Measurements from ENCODE around the gene CATSPERD. TPM values are rescaled to one million over a fixed set of nuclear protein-coding genes. Genes with fewer than 3 reads are reported as not detected.

The CATSPERD gene
- total RNA-seq (2013): not detected
- not detected for polyA plus RNA-seq
- polyA minus RNA-seq: under 0.01 TPM in 1 of 2 replicates, not detected in the other
- total RNA-seq: 0 to 2.4 (median 0.17) reads per million in 11 experiments

GRCh38 chr19:5719961-5720790 is at the start of gene CATSPERD, which contains the start of gene LONP1:
CATSPERD (plus strand) TSS chr19:5720637; CDS start chr19:5720738, 101 bp downstream.
LONP1 (minus strand) TSS chr19:5720146; CDS start chr19:5720132, 14 bp downstream.
- intact Hi-C loops (cut with micrococcal nuclease): loop anchor here (2.0 to 5.0 kb wide), 4 partner anchors 29 to 97 kb away; partner anchors contain the start of genes DUS3L (in 2 of the 2), RPL36 (in 2 of the 2), SAFB (in 1 of the 2) and SAFB2 (in 1 of the 2)
- TF ChIP-seq CTCF (IDR thresholded peaks at IDR 0.05): peak; percentile 87
- Mint-ChIP-seq H3K27ac (peak within 1 kb of the TSS; percentile 90 to 95 (median 94)), H3K4me1 (peaks cover 26% of the 10 kb centered on the region), H3K27me3 (ENCODE audit: low read depth in 3 of 3) (peaks cover 0 to 8% (median 2%) of the 10 kb centered on the region in 3 donors), H3K36me3 (peaks cover 7 to 14% of the 10 kb centered on the region in 2 donors), H3K9me3 (peaks cover 0 to 3% (median 0%) of the 10 kb centered on the region in 7 donors), H3K4me3 (peak within 1 kb of the TSS; percentile 81 to 90)
- DNase-seq: peak; percentile 99 to 100 (median 100)
- H3K9ac ChIP-seq (ENCODE audit: insufficient read depth, low read length, poor library complexity, severe bottlenecking): peak within 1 kb of the TSS; percentile 94
- peak within 1 kb of the TSS; percentile 87 for H2AFZ ChIP-seq (ENCODE audit: insufficient read depth, low read depth, low read length, poor library complexity, severe bottlenecking)
- H3K27ac ChIP-seq (ENCODE audit: low read depth in 1 of 2, low read length in 2 of 2): peak within 1 kb of the TSS; percentile 89 to 91
- H3K4me2 ChIP-seq (replicated peaks; ENCODE audit: extremely low read depth, low read length, poor library complexity, severe bottlenecking): peak within 1 kb of the TSS; percentile 89
- no peaks in the 10 kb centered on the region for H3K27me3 ChIP-seq (ENCODE audit: control insufficient read depth in 2 of 2, insufficient read depth in 2 of 2, low read length in 2 of 2)
- peaks cover 43% of the 10 kb centered on the region for H3K79me2 ChIP-seq (ENCODE audit: insufficient read depth, low read length)
- peak within 1 kb of the TSS; percentile 59 to 82 (median 66) for H3K4me3 ChIP-seq (replicated peaks in 1 of 3; ENCODE audit: low read depth in 2 of 3, low read length in 3 of 3)
- no peaks in the 10 kb centered on the region for H3K9me3 ChIP-seq (replicated peaks in 1 of 2; ENCODE audit: control insufficient read depth in 1 of 2, insufficient read depth in 1 of 2, low read length in 2 of 2)
- peaks cover 22% of the 10 kb centered on the region for H4K20me1 ChIP-seq (ENCODE audit: insufficient read depth, low read length)
- H3K36me3 ChIP-seq (replicated peaks in 1 of 2; ENCODE audit: control insufficient read depth in 1 of 2, insufficient read depth in 2 of 2, low read length in 2 of 2): peaks cover 0 to 5% of the 10 kb centered on the region in 2 donors
- peaks cover 20 to 29% of the 10 kb centered on the region in 2 donors for H3K4me1 ChIP-seq (ENCODE audit: control insufficient read depth in 1 of 2, insufficient read depth in 2 of 2, low read length in 2 of 2)
- WGBS (ENCODE audit: insufficient coverage): under 1% methylated on average over 88 of the region's 90 CpGs

- H3K27ac ChIP-seq (ENCODE audit: low read depth in 1 of 2, low read length in 2 of 2): no peak overlapping the region
- H3K36me3 ChIP-seq (replicated peaks in 1 of 2; ENCODE audit: control insufficient read depth in 1 of 2, insufficient read depth in 2 of 2, low read length in 2 of 2): peaks cover 37 to 49% of the 10 kb centered on the region in 2 donors
- H3K4me3 ChIP-seq (replicated peaks in 1 of 3; ENCODE audit: low read depth in 2 of 3, low read length in 3 of 3): no peak overlapping the region
- Mint-ChIP-seq H3K4me1 (peaks cover 2% of the 10 kb centered on the region), H3K9me3 (peaks cover 0 to 5% (median 0%) of the 10 kb centered on the region in 7 donors), H3K27me3 (ENCODE audit: low read depth in 3 of 3) (no peaks in the 10 kb centered on the region), H3K27ac (no peak overlapping the region), H3K4me3 (no peak overlapping the region), H3K36me3 (peaks cover 35 to 67% of the 10 kb centered on the region in 2 donors)
- H3K4me1 ChIP-seq (ENCODE audit: control insufficient read depth in 1 of 2, insufficient read depth in 2 of 2, low read length in 2 of 2): no peaks in the 10 kb centered on the region
- intact Hi-C loops (cut with micrococcal nuclease): no loop called here
- DNase-seq: no peak
- H4K20me1 ChIP-seq (ENCODE audit: insufficient read depth, low read length): peaks cover 29% of the 10 kb centered on the region
- H3K27me3 ChIP-seq (ENCODE audit: control insufficient read depth in 2 of 2, insufficient read depth in 2 of 2, low read length in 2 of 2): no peaks in the 10 kb centered on the region
- H3K79me2 ChIP-seq (ENCODE audit: insufficient read depth, low read length): no peaks in the 10 kb centered on the region
- 97% methylated on average over 5 of the region's 7 CpGs for WGBS (ENCODE audit: insufficient coverage)
- H3K4me2 ChIP-seq (replicated peaks; ENCODE audit: extremely low read depth, low read length, poor library complexity, severe bottlenecking): no peak overlapping the region
- no peaks in the 10 kb centered on the region for H3K9me3 ChIP-seq (replicated peaks in 1 of 2; ENCODE audit: control insufficient read depth in 1 of 2, insufficient read depth in 1 of 2, low read length in 2 of 2)
- no peak overlapping the region for H3K9ac ChIP-seq (ENCODE audit: insufficient read depth, low read length, poor library complexity, severe bottlenecking)
- TF ChIP-seq CTCF (IDR thresholded peaks at IDR 0.05): no peak
- H2AFZ ChIP-seq (ENCODE audit: insufficient read depth, low read depth, low read length, poor library complexity, severe bottlenecking): no peak overlapping the region
These were observed 48.8 kb upstream of the CATSPERD start for GRCh38 chr19:5671600-5671999.
